H1 (cell line): ENCODE results near the gene BCO1. TPM values are rescaled to one million over a fixed set of nuclear protein-coding genes. Genes with fewer than 3 reads are reported as not detected.
"Not testable (repeated sequence)": the region's sequence is repeated elsewhere in the genome, so short reads cannot be mapped to it uniquely, and the experiment has no call there.

Experiments
- CTCF ChIA-PET: fragments of 300-600 bp; sonication (Branson Sonifier 250); formaldehyde crosslinking; loops from one replicate; lab custom pipeline; 2021; ENCODE audit not compliant: partially characterized antibody; lab: Charles Lee
- POLR2A ChIA-PET: fragments of 300-600 bp; sonication (Branson Sonifier 250); formaldehyde crosslinking; loops from one replicate; lab custom pipeline; 2021; ENCODE audit warnings: inconsistent platforms; ENCODE audit not compliant: partially characterized antibody; lab: Charles Lee
- DNase-seq, 2 experiments: peaks; one replicate each; pipeline versions ENCODE4 v3.0.0 to v3.0.0-alpha.2; 2010 to 2022; ENCODE audit warnings: low spot score in 2 of 2, low read depth in 1 of 2, mixed read lengths in 1 of 2
- FAIRE-seq: peaks from 2 replicates; lab custom pipeline; 2011; peaks lifted over from hg19 to GRCh38; lab: Jason Lieb, UNC
- H2AFZ ChIP-seq: 2 replicates; pipeline ENCODE4 v1.8.1; 2012; ENCODE audit warnings: low read length, inconsistent platforms
- H2AK5ac ChIP-seq: 2 replicates; pipeline ENCODE4 v1.6.1; 2013; ENCODE audit warnings: low read depth, low read length
- H2BK120ac ChIP-seq: replicated peaks from 2 replicates; pipeline ENCODE3; 2013; ENCODE audit warnings: low read depth, low read length, inconsistent platforms
- H2BK12ac ChIP-seq: 2 replicates; pipeline ENCODE4 v1.6.1; 2013; ENCODE audit warnings: low read depth, low read length
- H2BK15ac ChIP-seq: 2 replicates; pipeline ENCODE4 v1.6.1; 2013; ENCODE audit warnings: low read length
- H2BK20ac ChIP-seq: 2 replicates; pipeline ENCODE4 v1.6.1; 2013; ENCODE audit warnings: low read length
- H2BK5ac ChIP-seq: 2 replicates; pipeline ENCODE4 v1.6.1; 2013; ENCODE audit warnings: low read depth, low read length
- H3K14ac ChIP-seq: 2 replicates; pipeline ENCODE4 v1.6.1; 2013; ENCODE audit warnings: inconsistent platforms; ENCODE audit not compliant: insufficient read length
- H3K18ac ChIP-seq: 2 replicates; pipeline ENCODE4 v1.6.1; 2013; ENCODE audit warnings: low read length; ENCODE audit errors: extremely low read depth
- H3K23ac ChIP-seq: 2 replicates; pipeline ENCODE4 v1.6.1; 2013; ENCODE audit warnings: inconsistent platforms; ENCODE audit not compliant: insufficient read length
- H3K23me2 ChIP-seq: 2 replicates; pipeline ENCODE4 v1.6.1; 2013; ENCODE audit warnings: low read depth, low read length
- H3K27ac ChIP-seq: 2 replicates; pipeline ENCODE4 v1.6.1; 2011; ENCODE audit warnings: low read depth, low read length, inconsistent platforms
- H3K27me3 ChIP-seq, 4 experiments: replicated peaks in 1 of 4; 1 replicate in 1 of 4; 2 replicates in 3 of 4; pipeline versions ENCODE4 v1.6.1 to v1.8.1; 2011 to 2013; ENCODE audit warnings: low read length in 3 of 4, mild to moderate bottlenecking in 3 of 4, inconsistent platforms in 2 of 4, mixed read lengths in 2 of 4, moderate library complexity in 1 of 4; ENCODE audit not compliant: control insufficient read depth in 3 of 4, insufficient read depth in 3 of 4; ENCODE audit errors: extremely low read depth in 1 of 4
- H3K36me3 ChIP-seq, 4 experiments: 2 replicates each; pipeline versions ENCODE4 v1.6.1 to v1.8.1; 2011 to 2013; ENCODE audit warnings: mild to moderate bottlenecking in 4 of 4, low read length in 3 of 4, moderate library complexity in 2 of 4, control low read depth in 1 of 4, inconsistent platforms in 1 of 4; ENCODE audit not compliant: insufficient read depth in 4 of 4, control insufficient read depth in 2 of 4
- H3K4ac ChIP-seq: replicated peaks from 2 replicates; pipeline ENCODE3; 2013; ENCODE audit warnings: low read length, low read depth, mixed read lengths, inconsistent platforms; ENCODE audit not compliant: insufficient read length
- H3K4me1 ChIP-seq, 4 experiments: replicated peaks in 1 of 4; 1 replicate in 1 of 4; 2 replicates in 3 of 4; pipeline versions ENCODE4 v1.6.1 to v1.8.1; 2011 to 2013; ENCODE audit warnings: low read length in 3 of 4, inconsistent platforms in 2 of 4, mixed read lengths in 1 of 4; ENCODE audit not compliant: insufficient read depth in 4 of 4, control insufficient read depth in 3 of 4
- H3K4me2 ChIP-seq, 2 experiments: 2 replicates each; pipeline versions ENCODE4 v1.6.1 to v1.8.1; 2011 to 2013; ENCODE audit warnings: low read depth in 2 of 2, low read length in 2 of 2, control low read depth in 1 of 2, inconsistent platforms in 1 of 2, mild to moderate bottlenecking in 1 of 2; ENCODE audit not compliant: insufficient read depth in 1 of 2
- H3K4me3 ChIP-seq, 4 experiments: fragments of 200-600, 300-600 bp in 1 of 4; sonication (generic), shearing (Covaris generic), sonication (Bioruptor Twin) in 1 of 4; 2 replicates each; pipeline versions ENCODE4 v1.5.1 to v1.8.1; 2011 to 2016; ENCODE audit warnings: low read length in 4 of 4, low read depth in 3 of 4, control low read depth in 2 of 4, inconsistent platforms in 2 of 4, mild to moderate bottlenecking in 2 of 4, mixed read lengths in 1 of 4, moderate library complexity in 1 of 4; ENCODE audit not compliant: insufficient read depth in 2 of 4; ENCODE audit errors: extremely low read depth in 1 of 4
- H3K56ac ChIP-seq: replicated peaks from 2 replicates; pipeline ENCODE3; 2013; ENCODE audit warnings: low read depth, mild to moderate bottlenecking, mixed read lengths, low read length, inconsistent platforms; ENCODE audit not compliant: insufficient read length
- H3K79me1 ChIP-seq: 2 replicates; pipeline ENCODE4 v1.6.1; 2013; ENCODE audit warnings: low read depth, low read length, control low read depth
- H3K79me2 ChIP-seq, 2 experiments: 2 replicates each; pipeline versions ENCODE4 v1.6.1 to v1.8.1; 2012 to 2013; ENCODE audit warnings: low read length in 2 of 2, mild to moderate bottlenecking in 2 of 2, inconsistent platforms in 1 of 2; ENCODE audit not compliant: insufficient read depth in 2 of 2, control insufficient read depth in 1 of 2
- H3K9ac ChIP-seq, 4 experiments: replicated peaks in 1 of 4; 1 replicate in 1 of 4; 2 replicates in 3 of 4; pipeline versions ENCODE4 v1.6.1 to v1.8.1; 2011 to 2013; ENCODE audit warnings: low read depth in 3 of 4, low read length in 3 of 4, control low read depth in 2 of 4, mild to moderate bottlenecking in 2 of 4, moderate library complexity in 2 of 4, inconsistent platforms in 1 of 4; ENCODE audit errors: extremely low read depth in 1 of 4
- H3K9me3 ChIP-seq, 2 experiments: 2 replicates each; pipeline versions ENCODE4 v1.6.1 to v1.8.1; 2012 to 2013; ENCODE audit warnings: mild to moderate bottlenecking in 2 of 2, moderate library complexity in 2 of 2, control low read depth in 1 of 2, inconsistent platforms in 1 of 2, low read depth in 1 of 2, low read length in 1 of 2, mixed read lengths in 1 of 2; ENCODE audit not compliant: insufficient read depth in 2 of 2
- H4K20me1 ChIP-seq, 2 experiments: replicated peaks in 1 of 2; 2 replicates each; pipeline versions ENCODE3 to v1.8.1; 2011 to 2013; ENCODE audit warnings: inconsistent platforms in 2 of 2, low read length in 2 of 2, mild to moderate bottlenecking in 1 of 2; ENCODE audit not compliant: insufficient read depth in 2 of 2, control insufficient read depth in 1 of 2
- H4K5ac ChIP-seq: 2 replicates; pipeline ENCODE4 v1.6.1; 2013; ENCODE audit warnings: low read length, low read depth, mixed read lengths, inconsistent platforms; ENCODE audit not compliant: insufficient read length
- H4K8ac ChIP-seq: 2 replicates; pipeline ENCODE4 v1.8.0; 2013; ENCODE audit warnings: mild to moderate bottlenecking, moderate library complexity, low read length, inconsistent platforms; ENCODE audit not compliant: insufficient read depth; ENCODE audit errors: extremely low read depth
- H4K91ac ChIP-seq: replicated peaks from 2 replicates; pipeline ENCODE3; 2013; ENCODE audit warnings: low read length, mixed read lengths, inconsistent platforms; ENCODE audit not compliant: insufficient read length
- RBBP5 ChIP-seq: IDR thresholded peaks from 2 replicates; pipeline ENCODE4 v1.7.1; 2012; ENCODE audit warnings: low read depth, mild to moderate bottlenecking, inconsistent platforms, low read length, moderate library complexity, borderline replicate concordance
- SIRT6 ChIP-seq: IDR thresholded peaks from one replicate; pipeline ENCODE4 v1.7.1; 2012; ENCODE audit warnings: low read length, inconsistent platforms
- WGBS, 2 experiments: shearing (Covaris generic) in 1 of 2; methylation state at CpG; one replicate each; pipeline versions ENCODE4 v1.1.6 to v1.1.7; 2013 to 2015; ENCODE audit warnings: low lambda C conversion rate in 2 of 2, mixed read lengths in 2 of 2, inconsistent platforms in 1 of 2, low coverage in 1 of 2, missing lambda C conversion rate in 1 of 2; ENCODE audit not compliant: insufficient replicate concordance in 2 of 2, insufficient coverage in 1 of 2, insufficient read length in 1 of 2; ENCODE audit errors: extremely low coverage in 1 of 2, missing lambda C conversion rate in 1 of 2; 5-methylcytosine and 5-hydroxymethylcytosine counted together
- polyA plus RNA-seq, 7 experiments: library from polyadenylated mRNA; depleted of rRNA in 3 of 7; stranded (reverse) in 5 of 7; unstranded in 2 of 7; fragments of >200 nt in 5 of 7; fragments of 200-250 nt in 2 of 7; gene quantifications; 1 replicate in 5 of 7; 2 replicates in 1 of 7; 4 replicates in 1 of 7; pipeline versions ENCODE4 v1.2.1 to v1.2.3, GENCODE V29; 2011 to 2013; ENCODE audit warnings: missing spikeins in 2 of 7, mixed read lengths in 2 of 7
- total RNA-seq: library from RNA; stranded (reverse); fragmentation: NEBNext Ultra II Directional; extraction: Animal tissue kit (Norgen Biotek cat#: 25700); gene quantifications from 2 replicates; pipeline ENCODE4 v1.2.1, GENCODE V29; 2021

BCO1 gene
- total and polyA plus RNA-seq, 2 of the 8 experiments (the other 6 are each of a cell fraction or from before 2014, with no cell fraction given), result 0.21 TPM; not detected in 1

DNA sequence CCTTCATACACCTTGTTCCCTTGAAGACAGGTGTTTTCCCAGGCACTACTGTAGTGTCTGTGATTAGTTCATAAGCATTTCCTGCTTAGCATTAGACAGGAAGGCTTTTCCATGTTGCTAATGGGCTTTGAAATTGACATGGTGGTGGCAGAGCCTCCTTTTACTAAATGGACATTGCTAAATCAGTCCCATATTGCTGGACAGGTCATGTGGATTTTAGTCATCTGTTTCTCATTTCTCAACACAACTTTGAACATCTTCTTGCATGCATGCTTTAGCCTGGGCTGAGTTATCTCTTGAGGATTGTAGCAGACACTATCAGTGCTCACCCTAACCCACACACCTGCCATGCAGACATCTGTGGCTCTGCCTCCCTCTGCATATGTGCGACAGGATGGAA lies 13.7 kb upstream of the BCO1 start:
- no peak overlapping the region for H2BK5ac ChIP-seq
- no peaks in the 10 kb centered on the region for H3K36me3 ChIP-seq
- H3K4me2 ChIP-seq, result no peak overlapping the region
- H3K27me3 ChIP-seq, result no peaks in the 10 kb centered on the region
- no peak overlapping the region for H4K5ac ChIP-seq
- H2BK120ac ChIP-seq, result no peak overlapping the region
- H2AK5ac ChIP-seq, result no peak overlapping the region
- no peaks in the 10 kb centered on the region for H4K20me1 ChIP-seq
- no peak for FAIRE-seq
- H3K18ac ChIP-seq, result no peak overlapping the region
- no peak overlapping the region for H2BK12ac ChIP-seq
- no peak overlapping the region for H2AFZ ChIP-seq
- H3K4me1 ChIP-seq, result peaks cover 0 to 3% (median 0%) of the 10 kb centered on the region in 4 experiments; a peak in 1 of 7 replicates
- H3K79me2 ChIP-seq, result no peaks in the 10 kb centered on the region
- no peaks in the 10 kb centered on the region for H3K9me3 ChIP-seq
- H4K91ac ChIP-seq, result no peak overlapping the region
- H3K56ac ChIP-seq, result no peak overlapping the region
- no peak overlapping the region for H2BK20ac ChIP-seq
- ChIA-PET CTCF (interaction anchor here (1.3 kb wide), 1 partner anchor 10 kb away, joined by 3 read pairs; no protein-coding TSS in a partner anchor), POLR2A (no interaction called here)
- H3K9ac ChIP-seq, result no peak overlapping the region
- no peak overlapping the region for H3K23ac ChIP-seq
- H3K4me3 ChIP-seq, result no peak overlapping the region
- TF ChIP-seq RBBP5 (no peak), SIRT6 (no peak)
- H4K8ac ChIP-seq, result no peak overlapping the region
- H3K79me1 ChIP-seq, result no peaks in the 10 kb centered on the region
- H3K14ac ChIP-seq, result no peak overlapping the region
- H3K4ac ChIP-seq, result no peak overlapping the region
- no peaks in the 10 kb centered on the region for H3K23me2 ChIP-seq
- H3K27ac ChIP-seq, result no peak overlapping the region
- DNase-seq, result no peak
- 83% methylated on average over 1 of the region's 1 CpG; no CpG with 5 or more reads in 1 of the 2 experiments for WGBS, 2 experiments
- no peak overlapping the region for H2BK15ac ChIP-seq

DNA sequence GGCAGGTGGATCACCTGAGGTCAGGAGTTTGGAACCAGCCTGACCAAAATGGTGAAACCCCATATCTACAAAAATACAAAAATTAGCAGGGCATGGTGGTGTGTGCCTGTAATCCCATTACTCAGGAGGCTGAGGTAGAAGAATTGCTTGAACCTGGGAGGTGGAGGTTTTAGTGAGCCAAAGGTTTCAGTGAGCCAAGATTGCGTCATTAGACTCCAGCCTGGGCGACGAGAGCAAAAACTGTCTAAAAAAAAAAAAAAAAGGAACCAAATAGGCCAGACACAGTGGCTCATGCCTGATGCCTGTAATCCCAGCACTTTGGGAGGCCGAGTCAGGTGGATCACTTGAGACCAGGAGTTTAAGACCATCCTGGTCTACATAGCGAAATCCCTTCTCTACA lies 12.8 kb upstream of the BCO1 start:
- H3K4me1 ChIP-seq, H3K4ac ChIP-seq, H4K5ac ChIP-seq, H2AFZ ChIP-seq, H3K79me2 ChIP-seq, H3K23me2 ChIP-seq, H3K18ac ChIP-seq, H3K4me3 ChIP-seq, H2BK15ac ChIP-seq, FAIRE-seq, H3K23ac ChIP-seq, H4K91ac ChIP-seq, DNase-seq, H3K79me1 ChIP-seq, H2BK120ac ChIP-seq, H3K4me2 ChIP-seq, H4K8ac ChIP-seq, H3K56ac ChIP-seq, H2AK5ac ChIP-seq, H2BK5ac ChIP-seq, H3K27me3 ChIP-seq, H3K9me3 ChIP-seq, H3K9ac ChIP-seq, H2BK12ac ChIP-seq, H3K14ac ChIP-seq, H4K20me1 ChIP-seq, H3K27ac ChIP-seq, POLR2A ChIA-PET, H2BK20ac ChIP-seq, H3K36me3 ChIP-seq: not testable (repeated sequence)
- CTCF ChIA-PET, result interaction anchor here (1.1 to 1.2 kb wide), 2 partner anchors 13 to 18 kb away, joined by 3 to 5 read pairs; partner anchors contain the start of gene BCO1
- 76% methylated on average over 2 of the region's 5 CpGs; no CpG with 5 or more reads in 1 of the 2 experiments for WGBS, 2 experiments
